Activated B cell treated with CpG ODN at 0.5 μM for 24 hours (primary cell): ENCODE measurements around the gene JAZF1. TPM values are rescaled to one million over a fixed set of nuclear protein-coding genes. Genes with fewer than 3 reads are reported as not detected.

Experiments used
- ATAC-seq: fragments of 200-7000 bp; cut with Tn5 transposase; one replicate; pipeline ENCODE4 v1.10.0; 2021; ENCODE audit warnings: low read depth, mild to moderate bottlenecking, moderate library complexity
- CTCF ChIA-PET: fragments of 350-600 bp; sonication (Branson Sonifier 250); formaldehyde crosslinking; loops from one replicate; lab custom pipeline; 2021; ENCODE audit warnings: antibody characterized with exemption; lab: Charles Lee
- POLR2A ChIA-PET: fragments of 350-600 bp; sonication (Branson Sonifier 250); formaldehyde crosslinking; loops from one replicate; lab custom pipeline; 2021; ENCODE audit warnings: antibody characterized with exemption; lab: Charles Lee
- DNase-seq: peaks from one replicate; pipeline ENCODE4 v3.0.0; 2022
- H3K27ac Mint-ChIP-seq: one replicate; pipeline ENCODE4 v1.8.0; 2020; ENCODE audit warnings: mixed read lengths
- H3K27me3 Mint-ChIP-seq: one replicate; pipeline ENCODE4 v1.8.0; 2021; ENCODE audit warnings: mixed read lengths
- H3K36me3 Mint-ChIP-seq: one replicate; pipeline ENCODE4 v1.8.0; 2021; ENCODE audit warnings: low read depth, mixed read lengths
- H3K4me1 Mint-ChIP-seq: one replicate; pipeline ENCODE4 v1.8.0; 2021; ENCODE audit warnings: mixed read lengths
- H3K4me3 Mint-ChIP-seq: one replicate; pipeline ENCODE4 v1.8.0; 2020; ENCODE audit warnings: mild to moderate bottlenecking, mixed read lengths
- H3K9me3 Mint-ChIP-seq: one replicate; pipeline ENCODE4 v1.8.0; 2020; ENCODE audit warnings: mixed read lengths
- CTCF ChIP-seq: fragments of 200-600 bp; IDR thresholded peaks from one replicate; pipeline ENCODE4 v1.8.0; 2022; ENCODE audit warnings: antibody characterized with exemption, mild to moderate bottlenecking
- intact Hi-C: fragments of 100-400 bp; cut with micrococcal nuclease; formaldehyde crosslinking; loops from one replicate; pipeline ENCODE4 v1.15.1; 2024
- total RNA-seq: library from RNA; stranded (reverse); gene quantifications from 2 replicates; pipeline ENCODE4 v1.2.3, GENCODE V29; 2022

The JAZF1 gene
- total RNA-seq, 1 donor from 2014 or later: 54.8 TPM

- no peak for ATAC-seq
- no peaks in the 10 kb centered on the region for H3K9me3 Mint-ChIP-seq
Measured at GRCh38 chr7:28114056-28114455, 66.5 kb downstream of the JAZF1 start.

DNA sequence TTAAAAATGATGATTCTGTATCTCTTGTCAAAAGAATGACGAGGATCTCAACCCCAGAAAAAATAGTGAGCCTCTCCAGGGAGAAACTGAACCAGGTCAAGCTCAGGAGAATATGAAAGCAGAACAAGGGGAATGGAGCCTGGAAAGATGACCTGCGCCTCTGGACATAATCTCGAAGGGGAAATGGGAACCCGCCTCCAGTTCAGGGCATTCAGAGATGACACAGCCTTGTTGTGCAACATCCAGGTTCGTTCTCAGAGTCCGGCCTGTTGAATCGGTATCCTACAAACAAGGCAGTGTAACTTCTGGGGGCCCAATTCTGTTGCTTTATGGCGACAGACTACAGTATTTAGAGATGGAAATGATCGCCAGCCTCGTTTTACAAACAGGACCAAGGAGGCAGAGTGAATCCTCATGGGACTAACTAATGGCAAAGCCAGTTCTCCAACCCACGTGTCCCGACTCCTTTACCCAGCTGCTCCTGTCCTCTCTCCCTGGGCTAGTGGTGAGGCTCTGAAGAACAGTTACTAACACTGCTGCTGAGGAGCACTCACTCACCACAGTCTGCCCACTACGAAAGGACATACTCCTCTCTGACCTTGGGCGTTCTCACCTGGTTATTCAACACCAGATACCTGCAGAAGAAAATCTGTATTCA, 67.6 kb downstream of the JAZF1 start:
- intact Hi-C loops: no loop called here
- H3K27ac Mint-ChIP-seq: no peak overlapping the region
- no peak for DNase-seq
- H3K4me1 Mint-ChIP-seq: peaks cover 46% of the 10 kb centered on the region
- ChIA-PET POLR2A (no interaction called here), CTCF (no interaction called here)
- no peak for TF ChIP-seq CTCF
- ATAC-seq: no peak
- no peaks in the 10 kb centered on the region for H3K27me3 Mint-ChIP-seq
- no peak overlapping the region for H3K4me3 Mint-ChIP-seq
- H3K36me3 Mint-ChIP-seq: peaks cover 18% of the 10 kb centered on the region
- no peaks in the 10 kb centered on the region for H3K9me3 Mint-ChIP-seq

More at GRCh38 chr7:28114056-28114455, 66.5 kb downstream of the JAZF1 start:
- peaks cover 41% of the 10 kb centered on the region for H3K4me1 Mint-ChIP-seq
- intact Hi-C loops: no loop called here
- DNase-seq: no peak
- H3K27me3 Mint-ChIP-seq: no peaks in the 10 kb centered on the region
- H3K27ac Mint-ChIP-seq: no peak overlapping the region
- TF ChIP-seq CTCF: no peak
- no peak overlapping the region for H3K4me3 Mint-ChIP-seq
- ChIA-PET POLR2A (no interaction called here), CTCF (no interaction called here)
- H3K36me3 Mint-ChIP-seq: peaks cover 10% of the 10 kb centered on the region

GRCh38 chr7:28112467-28112866, 68.1 kb downstream of the JAZF1 start:
- ChIA-PET POLR2A (no interaction called here), CTCF (no interaction called here)
- Mint-ChIP-seq H3K4me3 (no peak overlapping the region), H3K9me3 (no peaks in the 10 kb centered on the region), H3K4me1 (peaks cover 50% of the 10 kb centered on the region), H3K27ac (no peak overlapping the region), H3K36me3 (peaks cover 21% of the 10 kb centered on the region), H3K27me3 (no peaks in the 10 kb centered on the region)
- DNase-seq (no peak), ATAC-seq (no peak)
- no peak for TF ChIP-seq CTCF
- intact Hi-C loops: no loop called here

GRCh38 chr7:28112012-28112411, 68.6 kb downstream of the JAZF1 start:
- Mint-ChIP-seq H3K4me3 (no peak overlapping the region), H3K4me1 (peaks cover 55% of the 10 kb centered on the region), H3K27me3 (no peaks in the 10 kb centered on the region), H3K9me3 (no peaks in the 10 kb centered on the region), H3K27ac (no peak overlapping the region), H3K36me3 (peaks cover 21% of the 10 kb centered on the region)
- ChIA-PET POLR2A (no interaction called here), CTCF (no interaction called here)
- intact Hi-C loops: no loop called here
- TF ChIP-seq CTCF: no peak
- no peak for ATAC-seq
- DNase-seq: no peak

GRCh38 chr7:28110427-28111012, 70.1 kb downstream of the JAZF1 start:
- Mint-ChIP-seq H3K4me3 (no peak overlapping the region), H3K27ac (no peak overlapping the region), H3K4me1 (peaks cover 55% of the 10 kb centered on the region), H3K9me3 (no peaks in the 10 kb centered on the region), H3K36me3 (peaks cover 20% of the 10 kb centered on the region), H3K27me3 (no peaks in the 10 kb centered on the region)
- intact Hi-C loops: no loop called here
- ChIA-PET CTCF (no interaction called here), POLR2A (no interaction called here)
- ATAC-seq: no peak
- DNase-seq: no peak
- no peak for TF ChIP-seq CTCF
